HG02943 (cell line): ENCODE results near the gene EPHB1.

Experiments used
- ATAC-seq: cut with Tn5 transposase; IDR thresholded peaks from one replicate; pipeline ENCODE4 v1.9.1; 2021; ENCODE audit warnings: mild to moderate bottlenecking, low read depth, moderate library complexity; ENCODE audit not compliant: unreplicated experiment

Gene EPHB1

GRCh38 chr3:135140591-135140990 is 345.5 kb downstream of the EPHB1 start:
- no peak for ATAC-seq

GRCh38 chr3:135141160-135141559 is 346.1 kb downstream of the EPHB1 start:
- no peak for ATAC-seq

GRCh38 chr3:135141672-135142071 is 346.6 kb downstream of the EPHB1 start:
- no peak for ATAC-seq

GRCh38 chr3:135142530-135142929 is 347.5 kb downstream of the EPHB1 start:
- ATAC-seq: no peak

- no peak for ATAC-seq
Measured at GRCh38 chr3:135143474-135143873, 348.4 kb downstream of the EPHB1 start.

GRCh38 chr3:135145581-135145980 is 350.5 kb downstream of the EPHB1 start:
- ATAC-seq: no peak

- no peak for ATAC-seq
Measured at GRCh38 chr3:135147657-135148056, 352.6 kb downstream of the EPHB1 start.

GRCh38 chr3:135148398-135149020 is 353.4 kb downstream of the EPHB1 start:
- no peak for ATAC-seq

GRCh38 chr3:135149707-135150681 is 354.9 kb downstream of the EPHB1 start:
- no peak for ATAC-seq

- ATAC-seq: no peak
Measured at GRCh38 chr3:135154186-135154585, 359.1 kb downstream of the EPHB1 start.

GRCh38 chr3:135155228-135155627 is 360.2 kb downstream of the EPHB1 start:
- no peak for ATAC-seq

GRCh38 chr3:135155791-135156190 is 360.7 kb downstream of the EPHB1 start:
- no peak for ATAC-seq

- no peak for ATAC-seq
Measured at GRCh38 chr3:135157045-135157740, 362.1 kb downstream of the EPHB1 start.

- no peak for ATAC-seq
Measured at GRCh38 chr3:135158520-135158919, 363.5 kb downstream of the EPHB1 start.

GRCh38 chr3:135159681-135160247 is 364.7 kb downstream of the EPHB1 start:
- ATAC-seq: no peak

GRCh38 chr3:135161425-135161824 is 366.4 kb downstream of the EPHB1 start:
- ATAC-seq: no peak

- no peak for ATAC-seq
Measured at GRCh38 chr3:135163701-135164100, 368.6 kb downstream of the EPHB1 start.

GRCh38 chr3:135165260-135165659 is 370.2 kb downstream of the EPHB1 start:
- ATAC-seq: no peak

GRCh38 chr3:135166266-135166825 is 371.3 kb downstream of the EPHB1 start:
- ATAC-seq: no peak

- ATAC-seq: no peak
Measured at GRCh38 chr3:135168822-135169221, 373.8 kb downstream of the EPHB1 start.
